Measurements from ENCODE around the gene AP1S2. TPM values are rescaled to one million over a fixed set of nuclear protein-coding genes. Genes with fewer than 3 reads are reported as not detected.

AP1S2 gene
- total and polyA plus RNA-seq, 2 of the 13 experiments (the other 11 are each of a cell fraction or from before 2014, with no cell fraction given) = 10.1 to 18.8 TPM

- Histone ChIP-seq H4K20me1 (ENCODE audit: insufficient read depth, low read length) (no peaks in the 10 kb centered on the region), H3K9me3 (ENCODE audit: low read length) (no peaks in the 10 kb centered on the region), H3K4me1 (ENCODE audit: insufficient read depth, low read length) (no peaks in the 10 kb centered on the region), H3K27ac (ENCODE audit: extremely low read length, insufficient read depth, low read length) (no peak overlapping the region), H3K27me3 (ENCODE audit: control insufficient read depth in 1 of 2, insufficient read depth in 2 of 2, low read length in 2 of 2) (no peaks in the 10 kb centered on the region), H3K4me2 (ENCODE audit: low read depth, low read length) (no peak overlapping the region), H3K4me3 (replicated peaks in 1 of 3; ENCODE audit: insufficient read depth in 1 of 3, low read depth in 2 of 3, low read length in 3 of 3) (no peak overlapping the region), H2AFZ (ENCODE audit: low read length) (no peak overlapping the region), H3K36me3 (replicated peaks in 1 of 2; ENCODE audit: control insufficient read depth in 1 of 2, insufficient read depth in 2 of 2, low read length in 2 of 2) (no peaks in the 10 kb centered on the region), H3K9ac (ENCODE audit: insufficient read depth, low read depth, low read length) (no peak overlapping the region), H3K79me2 (ENCODE audit: insufficient read depth, low read length) (no peaks in the 10 kb centered on the region)
- no peak for FAIRE-seq
- POLR2A ChIA-PET = no interaction called here
- CTCF ChIA-PET (ENCODE audit: low intra/inter-chr PET ratio, low total read pairs) = no interaction called here
- DNase-seq (ENCODE audit: low spot score) = no peak
- in situ Hi-C loops (cut with HindIII; ENCODE audit: extremely low pct_ligation_motif_present, low pct_unique_long_range_greater_than_20kb) (no loop called here), intact Hi-C loops (cut with micrococcal nuclease; ENCODE audit: unreplicated experiment) (no loop called here)
- no peak for ATAC-seq
- TF ChIP-seq ZNF772 (CRISPR knock-in tag; IDR thresholded peaks at IDR 0.05) (no peak), ZNF720 (CRISPR knock-in tag; IDR thresholded peaks at IDR 0.05) (no peak), RARG (CRISPR knock-in tag; IDR thresholded peaks at IDR 0.05; ENCODE audit: low read depth) (no peak), CEBPG (CRISPR knock-in tag; IDR thresholded peaks at IDR 0.05) (no peak), ZBTB44 (CRISPR knock-in tag; IDR thresholded peaks at IDR 0.05) (no peak), ZNF235 (CRISPR knock-in tag; IDR thresholded peaks at IDR 0.05; ENCODE audit: borderline replicate concordance) (no peak), MAZ (IDR thresholded peaks at IDR 0.05; ENCODE audit: borderline replicate concordance, low read depth, low read length) (no peak), MAZ (CRISPR knock-in tag; IDR thresholded peaks at IDR 0.05; ENCODE audit: low read depth) (no peak), TCF7L2 (IDR thresholded peaks at IDR 0.05; ENCODE audit: low read depth, low read length) (no peak), ZNF652 (CRISPR knock-in tag; IDR thresholded peaks at IDR 0.05; ENCODE audit: borderline replicate concordance, low read depth) (no peak), SNAPC5 (CRISPR knock-in tag; IDR thresholded peaks at IDR 0.05; ENCODE audit: borderline replicate concordance) (no peak), XBP1 (CRISPR knock-in tag; IDR thresholded peaks at IDR 0.05) (no peak), THAP8 (CRISPR knock-in tag; IDR thresholded peaks at IDR 0.05; ENCODE audit: borderline replicate concordance) (no peak), ZNF329 (CRISPR knock-in tag; IDR thresholded peaks at IDR 0.05; ENCODE audit: low read depth) (no peak), ZNF883 (CRISPR knock-in tag; IDR thresholded peaks at IDR 0.05; ENCODE audit: not compliant biosample characterization) (no peak), ADNP (CRISPR knock-in tag; IDR thresholded peaks at IDR 0.05) (no peak), ZSCAN9 (CRISPR knock-in tag; IDR thresholded peaks at IDR 0.05; ENCODE audit: borderline replicate concordance) (no peak), KLF15 (CRISPR knock-in tag; IDR thresholded peaks at IDR 0.05; ENCODE audit: borderline replicate concordance) (no peak), MATR3 (CRISPR knock-in tag; IDR thresholded peaks at IDR 0.05) (no peak), ATF4 (CRISPR knock-in tag; IDR thresholded peaks at IDR 0.05) (no peak)
- 81% methylated on average over 4 of the region's 4 CpGs for WGBS (ENCODE audit: low lambda C conversion rate)
- no TSS peak for BruUV-seq (replicated peaks)
Observed at GRCh38 chrX:15895334-15895733, 40.7 kb upstream of the AP1S2 start.

Data from HepG2 (cell line).